GM12878 (cell line): ENCODE results near the gene CMBL. TPM values are rescaled to one million over a fixed set of nuclear protein-coding genes. Genes with fewer than 3 reads are reported as not detected.

Experiments
- ATAC-seq: fragments of 200-7000 bp; cut with Tn5 transposase; 3 replicates; pipeline ENCODE4 v1.9.1; 2020; ENCODE audit warnings: mild to moderate bottlenecking, moderate library complexity
- BruUV-seq: library from RNA; stranded (reverse); fragments of 400-500 nt; replicated peaks from 2 replicates; lab custom pipeline; 2021; lab: Mats Ljungman, UMichigan
- CTCF ChIA-PET: fragments of 300-600 bp; sonication (Branson Sonifier 250); formaldehyde crosslinking; extraction: SDS; loops from one replicate; lab custom pipeline; 2021; ENCODE audit warnings: inconsistent platforms; lab: Yijun Ruan, JAX
- POLR2A ChIA-PET: fragments of 350-600 bp; formaldehyde crosslinking; extraction: SDS; loops from one replicate; lab custom pipeline; 2021; ENCODE audit warnings: inconsistent platforms; lab: Charles Lee
- RAD21 ChIA-PET: fragments of 300-600 bp; sonication (Branson Sonifier 250); formaldehyde crosslinking; loops from one replicate; lab custom pipeline; 2023; ENCODE audit warnings: antibody characterized with exemption; ENCODE audit not compliant: unreplicated experiment; lab: Charles Lee
- SMC1A ChIA-PET: fragments of 300-600 bp; sonication (Branson Sonifier 250); formaldehyde crosslinking; loops from one replicate; lab custom pipeline; 2023; ENCODE audit not compliant: unreplicated experiment, uncharacterized antibody; lab: Charles Lee
- DNase-seq: peaks from one replicate; pipeline ENCODE4 v3.0.0-alpha.2; 2011; ENCODE audit warnings: low read depth, low spot score
- FAIRE-seq: peaks from 3 replicates; lab custom pipeline; 2011; peaks lifted over from hg19 to GRCh38; lab: Jason Lieb, UNC
- H2AFZ ChIP-seq: 2 replicates; pipeline ENCODE4 v1.6.0; 2011; ENCODE audit warnings: low read depth, low read length, control low read depth; ENCODE audit not compliant: control insufficient read depth
- H3K27ac ChIP-seq: 2 replicates; pipeline ENCODE4 v1.5.1; 2011; ENCODE audit warnings: control low read depth; ENCODE audit not compliant: control insufficient read depth, insufficient read depth
- H3K27me3 ChIP-seq, 2 experiments: replicated peaks in 1 of 2; 2 replicates each; pipeline versions ENCODE4 v1.6.0 to v1.6.1; 2011; ENCODE audit warnings: low read length in 1 of 2; ENCODE audit not compliant: control insufficient read depth in 2 of 2, insufficient read depth in 2 of 2
- H3K36me3 ChIP-seq, 2 experiments: 2 replicates each; pipeline ENCODE4 v1.5.1; 2011; ENCODE audit warnings: low read length in 1 of 2; ENCODE audit not compliant: control insufficient read depth in 2 of 2, insufficient read depth in 2 of 2
- H3K4me1 ChIP-seq: 2 replicates; pipeline ENCODE4 v1.6.1; 2011; ENCODE audit warnings: mild to moderate bottlenecking, low read length, moderate library complexity, mixed read lengths; ENCODE audit not compliant: control insufficient read depth, insufficient read depth
- H3K4me2 ChIP-seq: 2 replicates; pipeline ENCODE4 v1.6.0; 2011; ENCODE audit warnings: control low read depth; ENCODE audit not compliant: control insufficient read depth, insufficient read depth
- H3K4me3 ChIP-seq: fragments of 200-600 bp; sonication (generic); 2 replicates; pipeline ENCODE4 v1.5.1; 2016
- H3K79me2 ChIP-seq: 2 replicates; pipeline ENCODE4 v1.6.0; 2011; ENCODE audit warnings: low read length; ENCODE audit not compliant: control insufficient read depth, insufficient read depth
- H3K9ac ChIP-seq: 2 replicates; pipeline ENCODE4 v1.8.0; 2011; ENCODE audit warnings: low read length, control low read depth, mixed read lengths; ENCODE audit not compliant: control insufficient read depth, insufficient read depth
- H3K9me3 ChIP-seq: replicated peaks from 3 replicates; pipeline ENCODE4 v1.5.1; 2011; ENCODE audit warnings: mild to moderate bottlenecking, low read length; ENCODE audit not compliant: control insufficient read depth, insufficient read depth
- H4K20me1 ChIP-seq: 2 replicates; pipeline ENCODE4 v1.6.0; 2011; ENCODE audit not compliant: control insufficient read depth, insufficient read depth
- ATF7 ChIP-seq: fragments of 450-650 bp; IDR thresholded peaks from 2 replicates; pipeline ENCODE4 v1.6.1; 2016; ENCODE audit warnings: low read depth, mild to moderate bottlenecking
- BACH1 ChIP-seq: fragments of 450-650 bp; IDR thresholded peaks from 2 replicates; pipeline ENCODE4 v1.6.1; 2017; ENCODE audit warnings: mild to moderate bottlenecking, borderline replicate concordance
- BMI1 ChIP-seq: fragments of 450-650 bp; IDR thresholded peaks from 2 replicates; pipeline ENCODE4 v1.6.1; 2016; ENCODE audit warnings: mild to moderate bottlenecking, moderate library complexity, borderline replicate concordance
- CREM ChIP-seq: IDR thresholded peaks from 2 replicates; pipeline ENCODE4 v1.6.1; 2014; ENCODE audit warnings: antibody characterized with exemption, low read depth
- EP300 ChIP-seq, 2 experiments: fragments of 150-350 bp in 1 of 2; IDR thresholded peaks; 2 replicates each; pipeline ENCODE4 v1.6.1; 2011 to 2012; ENCODE audit warnings: low read depth in 2 of 2, low read length in 2 of 2, borderline replicate concordance in 1 of 2, improper control_type of control experiment in 1 of 2, inconsistent platforms in 1 of 2; ENCODE audit not compliant: control insufficient read depth in 1 of 2
- HCFC1 ChIP-seq: fragments of 150-350 bp; IDR thresholded peaks from 2 replicates; pipeline ENCODE4 v1.6.1; 2014; ENCODE audit warnings: low read length
- NFIC ChIP-seq: IDR thresholded peaks from 2 replicates; pipeline ENCODE4 v1.6.1; 2012; ENCODE audit warnings: low read depth, mild to moderate bottlenecking, inconsistent platforms, low read length, moderate library complexity
- PAX8 ChIP-seq: fragments of 450-650 bp; IDR thresholded peaks from 2 replicates; pipeline ENCODE4 v1.6.1; 2017; ENCODE audit warnings: mild to moderate bottlenecking, moderate library complexity
- PML ChIP-seq: IDR thresholded peaks from 2 replicates; pipeline ENCODE4 v1.6.1; 2012; ENCODE audit warnings: low read length, inconsistent platforms
- RFX5 ChIP-seq: IDR thresholded peaks from 2 replicates; pipeline ENCODE4 v1.6.1; 2011; ENCODE audit warnings: low read depth, low read length, improper control_type of control experiment
- SREBF2 ChIP-seq: IDR thresholded peaks from 2 replicates; pipeline ENCODE4 v1.6.1; 2012; ENCODE audit warnings: mild to moderate bottlenecking, low read length
- TCF7 ChIP-seq: IDR thresholded peaks from 2 replicates; pipeline ENCODE4 v1.6.1; 2014; ENCODE audit warnings: antibody characterized with exemption, borderline replicate concordance
- WGBS: methylation state at CpG from one replicate; pipeline ENCODE4 v1.1.6; 2016; ENCODE audit warnings: low lambda C conversion rate; ENCODE audit not compliant: insufficient replicate concordance, insufficient coverage; ENCODE audit errors: missing lambda C conversion rate; 5-methylcytosine and 5-hydroxymethylcytosine counted together
- in situ Hi-C: fragments of 300-500 bp; cut with MboI; formaldehyde crosslinking; loops from 9 replicates; pipeline ENCODE4 v1.14.3; 2018; ENCODE audit warnings: mixed read lengths
- intact Hi-C: fragments of 100-400 bp; cut with micrococcal nuclease; formaldehyde crosslinking; loops from one replicate; pipeline ENCODE4 v1.14.2; 2022; ENCODE audit not compliant: unreplicated experiment
- polyA plus RNA-seq, 11 experiments: library from polyadenylated mRNA; depleted of rRNA in 4 of 11; unstranded in 6 of 11; stranded (reverse) in 5 of 11; fragments of >200 nt; fragmentation: Nextera tagmentation in 4 of 11; fragmentation: Illumina TruSeq in 1 of 11; extraction: Ambion mirVana in 4 of 11; extraction: Trizol in 1 of 11; gene quantifications; 1 replicate in 1 of 11; 2 replicates in 10 of 11; pipeline versions ENCODE4 v1.2.1 to v1.2.3, GENCODE V29; 2011 to 2016; ENCODE audit warnings: inconsistent platforms in 2 of 11, missing spikeins in 2 of 11, low read depth in 1 of 11
- total RNA-seq, 4 experiments: library from RNA; depleted of rRNA in 3 of 4; stranded (reverse); fragments of >200 nt in 3 of 4; fragmentation: Illumina TruSeq in 1 of 4; extraction: Trizol in 1 of 4; gene quantifications; 2 replicates each; pipeline versions ENCODE4 v1.2.1 to v1.2.3, GENCODE V29; 2013 to 2021
- TF ChIP-seq, protein P1 (sequence below): IDR thresholded peaks from 2 replicates; pipeline ENCODE4 v1.6.1; 2012; ENCODE audit warnings: improper control_type of control experiment, low read depth, low read length; ENCODE audit not compliant: insufficient replicate concordance
- TF ChIP-seq, protein P2 (sequence below): fragments of 450-650 bp; formaldehyde crosslinking; IDR thresholded peaks from 2 replicates; pipeline ENCODE4 v1.4.0; 2022; ENCODE audit warnings: mild to moderate bottlenecking, moderate library complexity

CMBL gene
- total and polyA plus RNA-seq, 10 of the 15 experiments (the other 5 are each of a cell fraction or from before 2014, with no cell fraction given) = 1.8 to 15.6 (median 7.5) TPM

DNA sequence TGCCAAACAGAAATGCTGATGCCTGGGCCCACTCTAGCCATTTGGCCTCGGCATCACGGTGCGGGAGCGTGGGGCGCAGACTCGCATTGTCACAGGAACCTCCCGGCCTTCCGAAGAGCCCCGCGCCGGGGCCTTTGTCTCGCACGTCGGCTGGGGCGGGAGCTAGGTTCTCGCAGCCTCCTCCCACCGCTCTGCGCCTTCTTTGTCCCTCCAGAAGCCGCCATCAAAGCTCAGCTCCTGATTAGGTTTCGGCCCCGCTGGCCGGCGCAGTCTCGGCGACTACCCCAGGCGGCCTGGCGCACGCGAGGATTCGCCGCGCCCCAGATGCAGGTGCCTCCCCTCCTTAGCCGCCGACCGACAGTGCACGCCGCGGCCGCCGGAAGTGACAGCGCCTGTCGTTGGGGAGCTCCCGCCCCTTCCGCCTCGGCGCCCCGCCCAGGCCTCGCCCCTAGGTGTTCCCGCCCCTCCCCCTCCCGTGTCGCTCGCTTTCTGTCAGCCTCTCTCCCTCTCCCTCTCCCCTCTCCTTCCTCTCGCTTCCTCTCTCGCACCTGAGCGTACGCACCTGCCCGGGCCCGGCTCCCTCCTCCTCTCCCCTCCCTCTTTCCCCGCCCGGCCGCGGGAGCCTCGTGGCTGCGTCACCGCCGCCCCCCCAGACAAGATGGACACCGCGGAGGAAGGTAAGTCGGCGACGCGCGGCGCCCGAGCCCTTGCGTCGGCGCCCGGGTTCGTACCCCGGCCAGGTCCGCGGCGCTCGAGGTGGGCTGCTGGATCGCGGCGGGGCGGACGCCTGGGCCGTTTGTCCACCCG lies 45.7 kb upstream of the CMBL start, which contains the start of gene MARCHF6:
MARCHF6 (plus strand) TSS at position 455 of the 807 bp plus-strand sequence; CDS start at position 659, 204 bp downstream.
- H2AFZ ChIP-seq = peak within 1 kb of the TSS; percentile 86
- CTCF ChIA-PET = interaction anchor here (1.0 to 2.0 kb wide), 3 partner anchors 11 to 70 kb away, joined by 4 to 15 read pairs (median 12); no protein-coding TSS in a partner anchor
- H3K27ac ChIP-seq = peak within 1 kb of the TSS; percentile 97
- FAIRE-seq (peak; percentile 74), DNase-seq (peak; percentile 77), ATAC-seq (peak; percentile 85)
- H3K9ac ChIP-seq = peak within 1 kb of the TSS; percentile 92
- intact Hi-C loops (loop anchor here (10.0 kb wide), 2 partner anchors 221 to 411 kb away; partner anchors contain the start of gene DAP), in situ Hi-C loops (no loop called here)
- peaks cover 59% of the 10 kb centered on the region for H3K79me2 ChIP-seq
- H3K27me3 ChIP-seq = no peaks in the 10 kb centered on the region
- SMC1A ChIA-PET = interaction anchor here (0.8 to 1.4 kb wide), 7 partner anchors 14 to 254 kb away, joined by 3 to 5 read pairs (median 3); no protein-coding TSS in a partner anchor
- peaks cover 3% of the 10 kb centered on the region; the same call in 1 of the 2 replicates for H3K4me1 ChIP-seq
- BruUV-seq = TSS peak; percentile 98
- H3K9me3 ChIP-seq = no peaks in the 10 kb centered on the region
- POLR2A ChIA-PET = interaction anchor here (0.6 to 1.5 kb wide), 9 partner anchors 9 to 282 kb away, joined by 3 to 6 read pairs (median 3); partner anchors contain the start of genes ATPSCKMT and CCT5
- no peaks in the 10 kb centered on the region for H4K20me1 ChIP-seq
- RAD21 ChIA-PET = interaction anchor here (0.5 to 1.4 kb wide), 10 partner anchors 10 to 332 kb away, joined by 3 to 6 read pairs (median 4); no protein-coding TSS in a partner anchor
- WGBS = under 1% methylated on average over 63 of the region's 92 CpGs
- H3K4me2 ChIP-seq = peak within 1 kb of the TSS; percentile 94
- no peaks in the 10 kb centered on the region for H3K36me3 ChIP-seq
- peak within 1 kb of the TSS; percentile 97 for H3K4me3 ChIP-seq
- no peak for TF ChIP-seq RFX5
- TF ChIP-seq HCFC1 = 0 out of 2 replicates have a peak, but pooled peaks have one; percentile 40
- no peak for TF ChIP-seq PAX8
- TF ChIP-seq, protein P1, sequence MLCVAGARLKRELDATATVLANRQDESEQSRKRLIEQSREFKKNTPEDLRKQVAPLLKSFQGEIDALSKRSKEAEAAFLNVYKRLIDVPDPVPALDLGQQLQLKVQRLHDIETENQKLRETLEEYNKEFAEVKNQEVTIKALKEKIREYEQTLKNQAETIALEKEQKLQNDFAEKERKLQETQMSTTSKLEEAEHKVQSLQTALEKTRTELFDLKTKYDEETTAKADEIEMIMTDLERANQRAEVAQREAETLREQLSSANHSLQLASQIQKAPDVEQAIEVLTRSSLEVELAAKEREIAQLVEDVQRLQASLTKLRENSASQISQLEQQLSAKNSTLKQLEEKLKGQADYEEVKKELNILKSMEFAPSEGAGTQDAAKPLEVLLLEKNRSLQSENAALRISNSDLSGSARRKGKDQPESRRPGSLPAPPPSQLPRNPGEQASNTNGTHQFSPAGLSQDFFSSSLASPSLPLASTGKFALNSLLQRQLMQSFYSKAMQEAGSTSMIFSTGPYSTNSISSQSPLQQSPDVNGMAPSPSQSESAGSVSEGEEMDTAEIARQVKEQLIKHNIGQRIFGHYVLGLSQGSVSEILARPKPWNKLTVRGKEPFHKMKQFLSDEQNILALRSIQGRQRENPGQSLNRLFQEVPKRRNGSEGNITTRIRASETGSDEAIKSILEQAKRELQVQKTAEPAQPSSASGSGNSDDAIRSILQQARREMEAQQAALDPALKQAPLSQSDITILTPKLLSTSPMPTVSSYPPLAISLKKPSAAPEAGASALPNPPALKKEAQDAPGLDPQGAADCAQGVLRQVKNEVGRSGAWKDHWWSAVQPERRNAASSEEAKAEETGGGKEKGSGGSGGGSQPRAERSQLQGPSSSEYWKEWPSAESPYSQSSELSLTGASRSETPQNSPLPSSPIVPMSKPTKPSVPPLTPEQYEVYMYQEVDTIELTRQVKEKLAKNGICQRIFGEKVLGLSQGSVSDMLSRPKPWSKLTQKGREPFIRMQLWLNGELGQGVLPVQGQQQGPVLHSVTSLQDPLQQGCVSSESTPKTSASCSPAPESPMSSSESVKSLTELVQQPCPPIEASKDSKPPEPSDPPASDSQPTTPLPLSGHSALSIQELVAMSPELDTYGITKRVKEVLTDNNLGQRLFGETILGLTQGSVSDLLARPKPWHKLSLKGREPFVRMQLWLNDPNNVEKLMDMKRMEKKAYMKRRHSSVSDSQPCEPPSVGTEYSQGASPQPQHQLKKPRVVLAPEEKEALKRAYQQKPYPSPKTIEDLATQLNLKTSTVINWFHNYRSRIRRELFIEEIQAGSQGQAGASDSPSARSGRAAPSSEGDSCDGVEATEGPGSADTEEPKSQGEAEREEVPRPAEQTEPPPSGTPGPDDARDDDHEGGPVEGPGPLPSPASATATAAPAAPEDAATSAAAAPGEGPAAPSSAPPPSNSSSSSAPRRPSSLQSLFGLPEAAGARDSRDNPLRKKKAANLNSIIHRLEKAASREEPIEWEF = no peak
- TF ChIP-seq EP300 (IDR thresholded peaks at IDR 0.05; ENCODE audit: borderline replicate concordance in 1 of 2, control insufficient read depth in 1 of 2, low read depth in 2 of 2, low read length in 2 of 2) = no peak
- no peak for TF ChIP-seq TCF7
- peak; percentile 77 for TF ChIP-seq CREM
- TF ChIP-seq, protein P2, sequence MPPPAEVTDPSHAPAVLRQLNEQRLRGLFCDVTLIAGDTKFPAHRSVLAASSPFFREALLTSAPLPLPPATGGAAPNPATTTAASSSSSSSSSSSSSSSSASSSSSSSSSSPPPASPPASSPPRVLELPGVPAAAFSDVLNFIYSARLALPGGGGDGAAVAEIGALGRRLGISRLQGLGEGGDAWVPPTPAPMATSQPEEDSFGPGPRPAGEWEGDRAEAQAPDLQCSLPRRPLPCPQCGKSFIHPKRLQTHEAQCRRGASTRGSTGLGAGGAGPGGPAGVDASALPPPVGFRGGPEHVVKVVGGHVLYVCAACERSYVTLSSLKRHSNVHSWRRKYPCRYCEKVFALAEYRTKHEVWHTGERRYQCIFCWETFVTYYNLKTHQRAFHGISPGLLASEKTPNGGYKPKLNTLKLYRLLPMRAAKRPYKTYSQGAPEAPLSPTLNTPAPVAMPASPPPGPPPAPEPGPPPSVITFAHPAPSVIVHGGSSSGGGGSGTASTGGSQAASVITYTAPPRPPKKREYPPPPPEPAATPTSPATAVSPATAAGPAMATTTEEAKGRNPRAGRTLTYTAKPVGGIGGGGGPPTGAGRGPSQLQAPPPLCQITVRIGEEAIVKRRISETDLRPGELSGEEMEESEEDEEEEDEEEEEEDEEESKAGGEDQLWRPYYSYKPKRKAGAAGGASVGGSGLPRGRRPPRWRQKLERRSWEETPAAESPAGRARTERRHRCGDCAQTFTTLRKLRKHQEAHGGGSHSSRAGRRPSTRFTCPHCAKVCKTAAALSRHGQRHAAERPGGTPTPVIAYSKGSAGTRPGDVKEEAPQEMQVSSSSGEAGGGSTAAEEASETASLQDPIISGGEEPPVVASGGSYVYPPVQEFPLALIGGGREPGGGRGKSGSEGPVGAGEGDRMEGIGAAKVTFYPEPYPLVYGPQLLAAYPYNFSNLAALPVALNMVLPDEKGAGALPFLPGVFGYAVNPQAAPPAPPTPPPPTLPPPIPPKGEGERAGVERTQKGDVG (CRISPR knock-in tag) = no peak
- TF ChIP-seq ATF7 = peak; percentile 9; the same call in 1 of the 2 replicates
- peak; percentile 96 for TF ChIP-seq BACH1
- TF ChIP-seq BMI1 = no peak
- TF ChIP-seq NFIC = no peak
- TF ChIP-seq SREBF2 = no peak
- peak; percentile 95 for TF ChIP-seq PML
